Fibroblast of mammary gland (primary cell): ENCODE data around the gene LRP11.

Experiments used
- DNase-seq: peaks from one replicate; pipeline ENCODE4 v3.0.0-alpha.2; 2010; ENCODE audit warnings: low read depth
- H3K4me3 ChIP-seq: 2 replicates; pipeline ENCODE4 v1.5.1; 2011; ENCODE audit warnings: low read depth, mild to moderate bottlenecking, low read length, moderate library complexity; ENCODE audit not compliant: control insufficient read depth
- TF ChIP-seq, protein P1 (sequence below): conservative IDR thresholded peaks from 2 replicates; pipeline ENCODE4 v1.5.1; 2011; ENCODE audit warnings: low read depth, low read length, inconsistent platforms; ENCODE audit not compliant: control insufficient read depth, insufficient read depth

Gene LRP11

DNA sequence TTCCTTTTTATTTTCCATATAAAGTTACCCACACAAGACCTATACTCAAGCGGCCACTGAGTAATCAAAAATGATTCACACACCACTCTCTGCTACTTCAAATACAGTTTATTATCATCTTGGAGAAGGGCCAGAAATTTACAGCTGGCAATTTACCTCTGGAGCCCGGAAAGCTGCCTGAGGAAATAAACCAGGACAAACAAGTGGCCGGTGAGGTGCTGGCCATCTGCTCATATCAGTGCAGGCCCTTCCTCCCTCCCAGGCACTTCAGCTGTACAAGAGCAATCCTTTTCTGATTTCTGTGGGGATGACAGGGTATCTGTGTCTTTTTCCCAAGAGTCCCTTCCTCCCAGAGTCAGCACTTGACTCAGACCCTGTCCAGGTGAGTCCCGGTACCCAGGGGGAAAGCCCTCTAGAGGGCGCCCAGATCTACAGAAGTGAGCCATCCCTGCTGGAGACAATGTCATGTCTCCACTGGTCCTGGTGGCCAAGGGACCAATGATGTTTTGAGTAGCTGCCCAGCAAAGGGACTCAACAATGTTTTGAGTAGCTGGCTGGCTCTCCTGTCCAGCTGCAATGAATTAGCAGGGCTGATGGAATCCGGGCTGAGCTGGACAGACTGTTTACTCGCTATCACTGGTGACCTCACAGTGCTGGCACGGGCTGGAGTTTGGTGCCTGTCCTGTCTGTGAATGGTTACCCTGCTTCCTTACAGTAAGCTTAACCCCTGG is 23.6 kb downstream of the LRP11 start:
- H3K4me3 ChIP-seq: no peak overlapping the region
- TF ChIP-seq, protein P1, sequence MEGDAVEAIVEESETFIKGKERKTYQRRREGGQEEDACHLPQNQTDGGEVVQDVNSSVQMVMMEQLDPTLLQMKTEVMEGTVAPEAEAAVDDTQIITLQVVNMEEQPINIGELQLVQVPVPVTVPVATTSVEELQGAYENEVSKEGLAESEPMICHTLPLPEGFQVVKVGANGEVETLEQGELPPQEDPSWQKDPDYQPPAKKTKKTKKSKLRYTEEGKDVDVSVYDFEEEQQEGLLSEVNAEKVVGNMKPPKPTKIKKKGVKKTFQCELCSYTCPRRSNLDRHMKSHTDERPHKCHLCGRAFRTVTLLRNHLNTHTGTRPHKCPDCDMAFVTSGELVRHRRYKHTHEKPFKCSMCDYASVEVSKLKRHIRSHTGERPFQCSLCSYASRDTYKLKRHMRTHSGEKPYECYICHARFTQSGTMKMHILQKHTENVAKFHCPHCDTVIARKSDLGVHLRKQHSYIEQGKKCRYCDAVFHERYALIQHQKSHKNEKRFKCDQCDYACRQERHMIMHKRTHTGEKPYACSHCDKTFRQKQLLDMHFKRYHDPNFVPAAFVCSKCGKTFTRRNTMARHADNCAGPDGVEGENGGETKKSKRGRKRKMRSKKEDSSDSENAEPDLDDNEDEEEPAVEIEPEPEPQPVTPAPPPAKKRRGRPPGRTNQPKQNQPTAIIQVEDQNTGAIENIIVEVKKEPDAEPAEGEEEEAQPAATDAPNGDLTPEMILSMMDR: peak; percentile 53
- DNase-seq: peak; percentile 91

GRCh38 chr6:149834513-149835481 is 29.4 kb downstream of the LRP11 start:
- peak; percentile 76 for DNase-seq
- H3K4me3 ChIP-seq: no peak overlapping the region
- TF ChIP-seq, protein P1: peak; percentile 98

DNA sequence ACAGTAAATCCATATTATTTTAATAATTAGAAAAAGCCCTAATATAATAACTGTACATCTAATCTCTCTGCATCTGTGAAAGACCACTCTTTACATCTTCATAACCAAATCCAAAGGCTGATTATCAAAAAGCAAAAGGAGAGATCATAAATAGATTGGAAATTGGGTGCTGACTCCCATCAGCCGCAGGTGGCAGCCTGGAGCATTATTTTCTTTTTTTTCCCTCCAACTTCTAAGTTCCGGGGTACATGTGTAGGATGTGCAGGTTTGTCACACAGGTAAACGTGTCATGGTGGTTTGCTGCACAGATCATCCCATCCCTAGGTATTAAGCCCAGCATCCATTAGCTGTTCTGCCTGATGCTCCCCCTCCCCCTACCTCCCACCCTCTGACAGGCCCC is 30.5 kb downstream of the LRP11 start:
- DNase-seq: no peak
- TF ChIP-seq, protein P1: no peak
- no peak overlapping the region for H3K4me3 ChIP-seq

GRCh38 chr6:149831308-149831820 is 32.8 kb downstream of the LRP11 start:
- no peak overlapping the region for H3K4me3 ChIP-seq
- no peak for DNase-seq
- TF ChIP-seq, protein P1: no peak

DNA sequence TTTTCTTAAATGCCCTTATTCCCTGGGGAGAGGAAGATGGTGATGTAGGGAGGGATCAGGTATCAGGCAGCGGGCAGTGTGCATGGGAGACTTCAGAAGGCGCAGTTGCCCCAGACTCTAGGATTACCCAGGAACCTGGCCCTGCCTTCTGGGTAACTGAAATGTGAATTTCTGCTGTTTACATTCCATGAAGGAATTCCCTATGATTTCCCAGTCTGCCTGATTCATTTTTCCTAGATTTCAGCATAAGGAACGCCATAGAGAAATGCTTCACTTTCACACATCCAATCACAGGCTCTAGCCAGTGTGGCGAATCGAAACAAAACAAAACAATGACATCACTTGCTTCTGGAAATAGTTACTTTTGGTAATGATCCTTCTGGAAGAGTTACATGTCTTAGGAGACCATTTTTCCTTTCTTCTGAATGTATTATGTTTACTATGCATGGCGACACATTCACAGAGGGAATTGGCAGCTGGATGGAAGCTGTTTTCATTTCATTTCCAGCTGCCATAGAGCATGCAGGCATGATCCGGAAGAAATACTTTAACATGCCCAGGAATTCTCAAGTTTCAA is 33.3 kb downstream of the LRP11 start:
- H3K4me3 ChIP-seq: no peak overlapping the region
- DNase-seq: peak; percentile 73
- TF ChIP-seq, protein P1: no peak

DNA sequence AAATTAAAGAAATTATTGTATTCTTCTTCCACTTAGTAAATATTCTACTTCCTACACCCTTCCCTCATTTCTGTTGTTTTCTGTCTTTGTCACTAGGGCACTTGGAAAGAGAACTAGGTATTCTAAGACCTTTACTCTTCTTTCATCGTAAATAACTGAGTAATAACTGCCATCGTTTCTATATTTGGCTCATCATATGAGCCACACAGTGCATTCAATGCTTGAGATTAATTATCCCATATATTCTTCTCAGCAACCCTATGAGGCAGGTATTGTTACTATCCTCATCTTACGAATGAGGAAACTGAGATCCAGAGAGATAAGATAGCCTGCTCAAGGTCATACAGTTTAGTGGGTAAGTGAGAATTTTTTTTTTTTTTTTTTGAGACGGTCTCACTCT is 38.9 kb downstream of the LRP11 start:
- DNase-seq: no peak
- no peak overlapping the region for H3K4me3 ChIP-seq
- TF ChIP-seq, protein P1: no peak
